ENCODE measurements around the gene RAB3GAP1. TPM values are rescaled to one million over a fixed set of nuclear protein-coding genes. Genes with fewer than 3 reads are reported as not detected.

Gene RAB3GAP1
- total RNA-seq, 1 experiment from 2014 or later = 38.9 TPM

DNA sequence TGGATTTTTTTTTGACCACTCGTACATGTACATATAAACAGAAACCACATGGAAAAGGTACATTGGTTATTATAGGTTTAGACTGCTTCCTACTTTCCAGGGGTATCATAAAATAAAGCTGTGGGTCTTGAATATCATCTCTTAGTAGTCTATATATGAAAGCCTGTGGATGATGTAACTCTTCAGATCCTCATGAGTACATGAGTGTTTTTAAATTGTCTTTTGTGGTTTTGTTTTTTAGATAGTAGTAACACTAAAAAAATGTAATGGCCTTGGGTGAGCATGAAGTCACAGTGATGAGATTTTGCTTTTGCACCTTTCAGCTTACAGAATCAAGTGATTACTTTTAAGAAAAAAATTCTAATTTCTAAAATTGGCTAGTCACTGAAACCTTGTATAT, 80.2 kb downstream of the RAB3GAP1 start:
- Histone ChIP-seq H3K4me1 (ENCODE audit: insufficient read depth, low read length, poor library complexity, severe bottlenecking) (no peaks in the 10 kb centered on the region), H3K27me3 (replicated peaks; ENCODE audit: insufficient read depth, low read depth, low read length, poor library complexity) (no peaks in the 10 kb centered on the region), H3K36me3 (ENCODE audit: insufficient read depth, low read length, poor library complexity, severe bottlenecking) (peaks cover 21% of the 10 kb centered on the region), H3K27ac (ENCODE audit: low read depth, low read length, poor library complexity, severe bottlenecking) (no peak overlapping the region), H3K4me3 (ENCODE audit: low read depth, low read length, poor library complexity, severe bottlenecking) (no peak overlapping the region), H3K9me3 (ENCODE audit: low read depth, low read length, poor library complexity, severe bottlenecking) (no peaks in the 10 kb centered on the region)
- intact Hi-C loops (cut with micrococcal nuclease; ENCODE audit: unreplicated experiment) = no loop called here
- DNase-seq (ENCODE audit: low spot score) = no peak
- ChIA-PET CTCF (no interaction called here), POLR2A (ENCODE audit: low non-redundant PET) (no interaction called here)
- no peak for TF ChIP-seq EZH2 (IDR thresholded peaks at IDR 0.05; ENCODE audit: borderline replicate concordance, low read depth, low read length, poor library complexity, severe bottlenecking)
- TF ChIP-seq, protein P1, sequence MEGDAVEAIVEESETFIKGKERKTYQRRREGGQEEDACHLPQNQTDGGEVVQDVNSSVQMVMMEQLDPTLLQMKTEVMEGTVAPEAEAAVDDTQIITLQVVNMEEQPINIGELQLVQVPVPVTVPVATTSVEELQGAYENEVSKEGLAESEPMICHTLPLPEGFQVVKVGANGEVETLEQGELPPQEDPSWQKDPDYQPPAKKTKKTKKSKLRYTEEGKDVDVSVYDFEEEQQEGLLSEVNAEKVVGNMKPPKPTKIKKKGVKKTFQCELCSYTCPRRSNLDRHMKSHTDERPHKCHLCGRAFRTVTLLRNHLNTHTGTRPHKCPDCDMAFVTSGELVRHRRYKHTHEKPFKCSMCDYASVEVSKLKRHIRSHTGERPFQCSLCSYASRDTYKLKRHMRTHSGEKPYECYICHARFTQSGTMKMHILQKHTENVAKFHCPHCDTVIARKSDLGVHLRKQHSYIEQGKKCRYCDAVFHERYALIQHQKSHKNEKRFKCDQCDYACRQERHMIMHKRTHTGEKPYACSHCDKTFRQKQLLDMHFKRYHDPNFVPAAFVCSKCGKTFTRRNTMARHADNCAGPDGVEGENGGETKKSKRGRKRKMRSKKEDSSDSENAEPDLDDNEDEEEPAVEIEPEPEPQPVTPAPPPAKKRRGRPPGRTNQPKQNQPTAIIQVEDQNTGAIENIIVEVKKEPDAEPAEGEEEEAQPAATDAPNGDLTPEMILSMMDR (conservative IDR thresholded peaks at IDR 0.05; ENCODE audit: low read depth, low read length) = no peak
- BruUV-seq (replicated peaks) = no TSS peak

DNA sequence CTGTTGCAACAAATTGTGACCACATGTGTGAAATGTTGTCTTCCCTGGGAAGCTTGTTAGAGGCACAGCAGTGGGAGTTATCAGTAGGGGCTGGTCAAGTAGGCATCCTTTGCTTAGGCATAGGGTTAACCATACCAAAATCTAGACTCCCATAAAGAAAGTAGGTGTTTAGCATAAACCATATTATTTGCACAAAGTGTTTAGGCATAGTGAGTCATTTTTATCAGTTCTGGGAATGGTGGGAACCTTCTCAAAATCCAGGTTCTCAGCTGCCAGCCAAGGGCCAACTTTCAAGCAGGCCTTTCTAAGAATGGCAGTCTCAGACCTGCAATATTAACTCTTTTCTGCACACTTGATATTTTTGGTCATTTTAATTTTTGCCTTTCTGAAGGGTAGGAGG, 88.5 kb downstream of the RAB3GAP1 start:
- Histone ChIP-seq H3K4me1 (ENCODE audit: insufficient read depth, low read length, poor library complexity, severe bottlenecking) (no peaks in the 10 kb centered on the region), H3K27me3 (replicated peaks; ENCODE audit: insufficient read depth, low read depth, low read length, poor library complexity) (no peaks in the 10 kb centered on the region), H3K9me3 (ENCODE audit: low read depth, low read length, poor library complexity, severe bottlenecking) (no peaks in the 10 kb centered on the region), H3K27ac (ENCODE audit: low read depth, low read length, poor library complexity, severe bottlenecking) (no peak overlapping the region), H3K36me3 (ENCODE audit: insufficient read depth, low read length, poor library complexity, severe bottlenecking) (peaks cover 21% of the 10 kb centered on the region), H3K4me3 (ENCODE audit: low read depth, low read length, poor library complexity, severe bottlenecking) (no peak overlapping the region)
- CTCF ChIA-PET = no interaction called here
- TF ChIP-seq, protein P1 (conservative IDR thresholded peaks at IDR 0.05; ENCODE audit: low read depth, low read length) = no peak
- no peak for TF ChIP-seq EZH2 (IDR thresholded peaks at IDR 0.05; ENCODE audit: borderline replicate concordance, low read depth, low read length, poor library complexity, severe bottlenecking)
- BruUV-seq (replicated peaks) = no TSS peak
- DNase-seq (ENCODE audit: low spot score) = no peak
- POLR2A ChIA-PET (ENCODE audit: low non-redundant PET) = no interaction called here
- intact Hi-C loops (cut with micrococcal nuclease; ENCODE audit: unreplicated experiment) = no loop called here

DNA sequence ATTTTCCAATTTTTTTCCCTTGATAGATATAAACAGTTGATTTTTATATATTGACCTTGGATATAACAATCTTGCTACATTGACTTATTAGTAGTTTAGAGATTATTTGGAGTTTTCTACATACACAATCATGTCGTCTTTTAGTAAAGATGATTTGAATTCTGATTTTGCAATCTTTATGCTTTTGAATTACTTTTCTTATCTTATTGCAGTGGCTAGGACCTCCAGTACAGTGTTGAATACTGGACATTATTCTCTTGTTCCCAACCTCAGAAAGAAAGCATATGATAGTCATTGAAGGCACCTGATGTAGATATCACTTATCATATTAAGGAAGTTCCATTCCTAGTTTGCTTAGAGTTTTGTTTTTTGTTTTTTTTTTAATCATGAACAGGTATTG, 90.2 kb downstream of the RAB3GAP1 start:
- H3K36me3 ChIP-seq (ENCODE audit: insufficient read depth, low read length, poor library complexity, severe bottlenecking) = peaks cover 15% of the 10 kb centered on the region
- TF ChIP-seq EZH2 (IDR thresholded peaks at IDR 0.05; ENCODE audit: borderline replicate concordance, low read depth, low read length, poor library complexity, severe bottlenecking) = no peak
- TF ChIP-seq, protein P1 (conservative IDR thresholded peaks at IDR 0.05; ENCODE audit: low read depth, low read length) = no peak
- CTCF ChIA-PET = no interaction called here
- H3K27me3 ChIP-seq (replicated peaks; ENCODE audit: insufficient read depth, low read depth, low read length, poor library complexity) = no peaks in the 10 kb centered on the region
- intact Hi-C loops (cut with micrococcal nuclease; ENCODE audit: unreplicated experiment) = no loop called here
- no TSS peak for BruUV-seq (replicated peaks)
- H3K9me3 ChIP-seq (ENCODE audit: low read depth, low read length, poor library complexity, severe bottlenecking) = no peaks in the 10 kb centered on the region
- POLR2A ChIA-PET (ENCODE audit: low non-redundant PET) = no interaction called here
- no peak overlapping the region for H3K4me3 ChIP-seq (ENCODE audit: low read depth, low read length, poor library complexity, severe bottlenecking)
- H3K4me1 ChIP-seq (ENCODE audit: insufficient read depth, low read length, poor library complexity, severe bottlenecking) = no peaks in the 10 kb centered on the region
- no peak overlapping the region for H3K27ac ChIP-seq (ENCODE audit: low read depth, low read length, poor library complexity, severe bottlenecking)
- no peak for DNase-seq (ENCODE audit: low spot score)
